ENCODE results near the gene GPR78. TPM values are rescaled to one million over a fixed set of nuclear protein-coding genes. Genes with fewer than 3 reads are reported as not detected.
"Not testable (repeated sequence)": the region's sequence is repeated elsewhere in the genome, so short reads cannot be mapped to it uniquely, and the experiment has no call there.

Gene GPR78
- total and polyA plus RNA-seq, 2 of the 4 experiments (the other 2 are of a cell fraction), result under 0.01 to 0.10 TPM

GRCh38 chr4:8634773-8635172 lies 54.6 kb downstream of the GPR78 start:
- dilution Hi-C loops (cut with HindIII; ENCODE audit: low sequenced_read_pairs, unreplicated experiment); H4K20me1 ChIP-seq (ENCODE audit: insufficient read depth, low read length); CTCF ChIA-PET; H3K9me3 ChIP-seq (ENCODE audit: control insufficient read depth, insufficient read depth, low read length); H3K9ac ChIP-seq (ENCODE audit: low read depth, low read length); H3K14ac ChIP-seq (replicated peaks; ENCODE audit: low read depth, low read length); in situ Hi-C loops (cut with MboI; ENCODE audit: low sequenced_read_pairs); H2BK20ac ChIP-seq (ENCODE audit: low read depth, low read length); H3K27ac ChIP-seq (ENCODE audit: insufficient read depth, low read length); ATAC-seq (ENCODE audit: low read depth); H3K4me3 ChIP-seq (ENCODE audit: insufficient read depth, low read depth, low read length); H3K27me3 ChIP-seq (ENCODE audit: control insufficient read depth, insufficient read depth, low read length); H3K79me1 ChIP-seq (ENCODE audit: low read depth in 1 of 2, low read length in 2 of 2); intact Hi-C loops (cut with micrococcal nuclease); H3K56ac ChIP-seq (ENCODE audit: extremely low read depth, insufficient read depth, low read length); H4K91ac ChIP-seq (ENCODE audit: insufficient read depth, low read depth, low read length); H3K36me3 ChIP-seq (ENCODE audit: control insufficient read depth, insufficient read depth, low read length); H3K4ac ChIP-seq (ENCODE audit: low read depth, low read length); H2AK5ac ChIP-seq (ENCODE audit: low read depth, low read length); H4K8ac ChIP-seq (ENCODE audit: low read depth in 2 of 2, low read length in 2 of 2); H4K5ac ChIP-seq (ENCODE audit: low read depth, low read length); H2BK15ac ChIP-seq (ENCODE audit: low read depth, low read length); POLR2A ChIA-PET (ENCODE audit: unreplicated experiment); BruUV-seq (replicated peaks); H2BK5ac ChIP-seq (ENCODE audit: low read depth, low read length, poor library complexity, severe bottlenecking); H3K4me2 ChIP-seq (ENCODE audit: low read depth, low read length); H3K23ac ChIP-seq (ENCODE audit: low read depth, low read length); H2AFZ ChIP-seq (replicated peaks; ENCODE audit: low read length, poor library complexity); H2BK120ac ChIP-seq (ENCODE audit: low read depth, low read length); H2AK9ac ChIP-seq (replicated peaks; ENCODE audit: low read depth, low read length, poor library complexity); H3K9me1 ChIP-seq (ENCODE audit: insufficient read depth, low read length); H3K4me1 ChIP-seq (ENCODE audit: control insufficient read depth, insufficient read depth, low read length); DNase-seq; H3K18ac ChIP-seq (ENCODE audit: low read depth, low read length): not testable (repeated sequence)
- WGBS, 2 experiments (ENCODE audit: extremely low coverage in 2 of 2, insufficient read length in 1 of 2), result no CpG with 5 or more reads among the region's 11 CpGs

- H4K8ac ChIP-seq (ENCODE audit: low read depth in 2 of 2, low read length in 2 of 2); CTCF ChIA-PET; H3K4me1 ChIP-seq (ENCODE audit: control insufficient read depth, insufficient read depth, low read length); H3K18ac ChIP-seq (ENCODE audit: low read depth, low read length); BruUV-seq (replicated peaks); H3K14ac ChIP-seq (replicated peaks; ENCODE audit: low read depth, low read length); H2AK9ac ChIP-seq (replicated peaks; ENCODE audit: low read depth, low read length, poor library complexity); H3K56ac ChIP-seq (ENCODE audit: extremely low read depth, insufficient read depth, low read length); POLR2A ChIA-PET (ENCODE audit: unreplicated experiment); H3K27ac ChIP-seq (ENCODE audit: insufficient read depth, low read length); H2AK5ac ChIP-seq (ENCODE audit: low read depth, low read length); intact Hi-C loops (cut with micrococcal nuclease); H3K9ac ChIP-seq (ENCODE audit: low read depth, low read length); H2BK15ac ChIP-seq (ENCODE audit: low read depth, low read length); H3K4ac ChIP-seq (ENCODE audit: low read depth, low read length); H3K36me3 ChIP-seq (ENCODE audit: control insufficient read depth, insufficient read depth, low read length); H4K20me1 ChIP-seq (ENCODE audit: insufficient read depth, low read length); H4K91ac ChIP-seq (ENCODE audit: insufficient read depth, low read depth, low read length); H2AFZ ChIP-seq (replicated peaks; ENCODE audit: low read length, poor library complexity); H2BK5ac ChIP-seq (ENCODE audit: low read depth, low read length, poor library complexity, severe bottlenecking); H2BK120ac ChIP-seq (ENCODE audit: low read depth, low read length); H3K9me1 ChIP-seq (ENCODE audit: insufficient read depth, low read length); H3K79me1 ChIP-seq (ENCODE audit: low read depth in 1 of 2, low read length in 2 of 2); H2BK20ac ChIP-seq (ENCODE audit: low read depth, low read length); in situ Hi-C loops (cut with MboI; ENCODE audit: low sequenced_read_pairs); H4K5ac ChIP-seq (ENCODE audit: low read depth, low read length); H3K27me3 ChIP-seq (ENCODE audit: control insufficient read depth, insufficient read depth, low read length); H3K4me2 ChIP-seq (ENCODE audit: low read depth, low read length); H3K4me3 ChIP-seq (ENCODE audit: insufficient read depth, low read depth, low read length); H3K23ac ChIP-seq (ENCODE audit: low read depth, low read length); dilution Hi-C loops (cut with HindIII; ENCODE audit: low sequenced_read_pairs, unreplicated experiment); DNase-seq; H3K9me3 ChIP-seq (ENCODE audit: control insufficient read depth, insufficient read depth, low read length): not testable (repeated sequence)
- WGBS, 2 experiments (ENCODE audit: extremely low coverage in 2 of 2, insufficient read length in 1 of 2), result no CpG with 5 or more reads among the region's 29 CpGs
- peak; percentile 91 for ATAC-seq (ENCODE audit: low read depth)
Observed at GRCh38 chr4:8635897-8636554, 55.8 kb downstream of the GPR78 start.

Data from IMR-90 (cell line).